CD4-positive, alpha-beta T cell treated with Interleukin-1 beta for 1 hour (primary cell): ENCODE results near the gene VPS16.
"Not testable (repeated sequence)": the region's sequence is repeated elsewhere in the genome, so short reads cannot be mapped to it uniquely, and the experiment has no call there.

Experiments used
- DNase-seq, 2 donors: peaks; one replicate each; pipeline ENCODE4 v3.0.0-alpha.2; 2020 to 2022

VPS16 gene

DNA sequence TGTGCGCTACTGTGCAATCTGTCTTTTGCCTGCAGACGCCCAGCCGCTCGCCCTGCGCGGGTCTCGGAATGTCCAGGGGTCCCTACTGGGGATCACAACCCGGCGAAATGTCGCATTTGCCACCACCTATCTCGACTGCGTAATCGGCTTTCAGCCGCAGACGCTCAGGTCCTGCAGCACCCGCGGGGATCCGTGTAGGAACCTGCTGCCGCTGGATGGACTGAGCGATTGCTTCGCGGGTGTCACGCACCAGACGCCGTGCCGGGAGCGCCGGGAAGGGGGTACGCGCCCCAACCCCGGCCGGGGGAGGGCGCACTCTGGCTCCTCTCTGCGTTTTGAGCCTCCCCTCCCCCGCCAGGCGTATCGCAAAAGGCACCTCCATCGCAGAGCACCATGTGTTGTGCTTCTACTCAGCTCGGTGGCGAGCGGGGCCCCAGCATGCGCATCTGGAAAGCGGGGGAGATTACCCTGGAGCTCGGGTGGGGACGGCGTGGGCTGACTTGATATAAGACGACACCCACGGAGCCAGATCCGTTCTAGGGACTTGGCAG is 32.0 kb downstream of the VPS16 start:
- peak; percentile 73 for DNase-seq

GRCh38 chr20:2873010-2873746 is 32.6 kb downstream of the VPS16 start, which contains the start of gene PTPRA:
PTPRA (plus strand) TSS chr20:2873481; CDS start chr20:2964278, 90,797 bp downstream.
- DNase-seq = peak; percentile 90 to 93

DNA sequence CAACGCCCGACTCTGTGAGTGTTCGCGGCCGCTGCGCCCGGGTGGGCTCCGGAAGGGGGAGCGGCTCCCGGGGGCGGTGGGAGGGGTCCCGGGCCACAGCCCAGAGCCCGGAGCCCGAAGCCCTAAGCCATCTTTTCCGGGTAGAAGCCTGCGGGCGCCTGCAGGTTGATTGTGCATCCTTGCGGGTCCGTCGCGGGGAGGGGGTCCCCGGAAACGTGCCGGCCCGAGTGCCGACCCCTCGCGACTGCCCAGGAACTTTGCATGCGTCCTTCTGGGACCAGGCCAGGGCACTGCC is 33.1 kb downstream of the VPS16 start:
- DNase-seq = peak in 1 of 2 donors; percentile 68

DNA sequence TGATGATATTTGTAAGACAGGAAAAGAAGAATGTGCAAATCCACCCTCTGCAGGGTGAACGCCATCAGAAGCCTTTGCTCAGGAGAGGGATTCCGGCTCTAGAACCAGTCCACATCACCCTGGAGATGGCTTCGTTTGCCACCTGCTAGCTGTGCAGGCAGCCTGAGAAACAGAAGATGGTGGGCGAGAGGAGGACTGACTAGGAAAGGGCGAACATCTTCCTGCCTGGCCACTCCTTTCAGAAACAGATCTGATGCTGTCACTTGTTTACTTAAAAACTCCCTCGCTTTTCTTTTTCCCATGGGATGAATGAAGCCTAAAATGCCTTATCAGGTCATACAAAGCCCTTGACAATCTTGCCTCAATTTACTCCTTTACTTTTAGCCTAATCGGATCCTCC is 33.9 kb downstream of the VPS16 start:
- no peak for DNase-seq

GRCh38 chr20:2875690-2876203 is 35.2 kb downstream of the VPS16 start:
- DNase-seq = no peak

DNA sequence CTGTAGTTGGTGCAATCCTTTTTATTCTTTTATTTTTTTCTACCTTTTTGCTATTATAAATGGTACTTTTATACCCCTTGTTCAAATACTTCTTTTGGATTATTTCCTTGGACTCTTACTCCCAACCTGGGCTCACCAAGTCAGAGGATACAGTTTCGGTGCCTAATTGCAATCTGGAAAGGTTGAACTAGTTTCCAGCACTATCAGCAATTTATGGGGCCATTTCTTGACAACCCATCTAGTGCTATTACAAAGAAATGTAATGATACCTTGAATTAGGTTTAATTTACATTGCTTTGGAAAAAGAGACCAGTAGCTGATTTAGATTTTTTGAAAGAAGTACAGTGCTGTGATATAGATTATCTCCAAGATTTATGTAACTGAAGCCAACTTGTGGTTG is 38.0 kb downstream of the VPS16 start:
- no peak for DNase-seq

DNA sequence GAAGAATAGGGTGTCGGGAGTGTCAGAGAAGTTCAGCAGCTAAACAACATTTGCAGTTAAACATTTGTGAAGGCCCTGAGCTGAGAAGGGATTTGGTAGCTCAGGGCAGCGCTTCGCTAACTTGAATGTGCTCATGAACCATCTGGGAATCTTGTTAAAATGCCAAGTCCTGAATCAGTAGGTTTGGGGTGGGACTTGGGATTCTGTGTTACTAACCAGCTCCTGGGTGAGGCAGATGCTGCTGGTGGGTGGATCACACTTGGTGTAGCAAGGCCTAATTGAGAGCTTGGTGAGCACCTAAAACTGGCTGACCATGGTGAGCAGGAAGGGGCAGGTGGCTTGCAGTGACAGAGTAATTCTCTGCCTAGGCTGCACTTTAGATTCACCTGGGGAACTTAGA is 38.6 kb downstream of the VPS16 start:
- DNase-seq = no peak

GRCh38 chr20:2880650-2881049 is 40.1 kb downstream of the VPS16 start:
- DNase-seq = no peak

GRCh38 chr20:2883726-2884637 is 43.4 kb downstream of the VPS16 start:
- DNase-seq = no peak

GRCh38 chr20:2887715-2888114 is 47.2 kb downstream of the VPS16 start:
- no peak for DNase-seq

GRCh38 chr20:2888224-2888955 is 47.8 kb downstream of the VPS16 start:
- DNase-seq = no peak

DNA sequence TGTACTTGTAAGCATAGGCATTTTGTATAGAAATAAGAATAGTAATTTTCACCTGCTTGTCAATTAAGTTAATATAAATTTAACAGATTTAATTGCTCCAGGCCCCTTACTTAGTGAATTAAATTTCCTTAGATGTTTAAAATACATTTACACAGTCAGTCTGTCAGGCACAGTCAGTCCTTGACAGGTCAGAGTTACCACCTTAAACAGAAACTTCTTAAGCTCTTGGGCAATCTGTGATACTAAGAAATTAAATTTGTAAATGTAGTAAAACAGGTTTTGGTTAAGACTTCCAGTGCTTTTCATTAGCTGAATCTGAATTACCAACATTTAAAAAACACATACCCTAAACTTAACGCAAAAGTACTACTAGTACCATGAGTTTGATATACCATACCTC is 48.7 kb downstream of the VPS16 start:
- DNase-seq = no peak

GRCh38 chr20:2889797-2890196 is 49.3 kb downstream of the VPS16 start:
- no peak for DNase-seq

GRCh38 chr20:2890742-2891141 is 50.2 kb downstream of the VPS16 start:
- no peak for DNase-seq

DNA sequence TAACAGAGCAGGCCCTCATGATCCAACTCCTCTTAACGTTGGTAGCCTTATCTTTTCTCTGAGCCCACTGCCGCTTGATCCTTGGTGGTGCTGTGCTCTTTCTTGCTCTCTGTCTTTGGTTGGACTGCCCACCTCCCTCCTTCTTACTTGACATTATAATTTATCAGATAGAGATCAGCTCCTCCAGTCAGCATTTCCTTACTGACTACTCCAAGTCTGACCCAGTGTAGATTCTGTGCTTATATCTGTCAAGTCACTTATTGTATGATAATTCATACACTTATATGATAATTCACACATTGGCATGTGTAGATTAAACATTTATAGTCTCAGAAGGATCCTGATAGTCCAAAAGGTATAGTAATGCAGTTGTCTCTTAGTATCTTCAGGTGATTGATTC is 50.8 kb downstream of the VPS16 start:
- no peak for DNase-seq

DNA sequence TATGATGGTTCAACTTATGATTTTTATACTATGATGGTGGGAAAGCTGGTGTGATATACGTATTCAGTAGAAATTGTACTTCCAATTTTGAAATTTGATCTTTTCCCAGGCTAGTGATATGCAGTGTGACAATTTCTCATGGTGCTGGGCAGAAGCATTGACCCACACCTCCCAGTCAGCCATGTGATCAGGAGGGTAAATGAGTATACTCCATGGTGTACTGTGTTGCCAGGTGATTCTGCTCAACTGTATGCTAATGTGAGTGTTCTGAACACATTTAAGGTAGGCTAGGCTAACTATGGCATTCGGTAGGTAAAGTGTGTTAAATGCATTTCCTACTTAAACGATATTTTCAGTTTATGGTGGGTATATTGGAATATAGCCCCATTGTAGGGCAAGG is 51.8 kb downstream of the VPS16 start:
- no peak for DNase-seq

GRCh38 chr20:2894221-2894620 is 53.7 kb downstream of the VPS16 start:
- no peak for DNase-seq

DNA sequence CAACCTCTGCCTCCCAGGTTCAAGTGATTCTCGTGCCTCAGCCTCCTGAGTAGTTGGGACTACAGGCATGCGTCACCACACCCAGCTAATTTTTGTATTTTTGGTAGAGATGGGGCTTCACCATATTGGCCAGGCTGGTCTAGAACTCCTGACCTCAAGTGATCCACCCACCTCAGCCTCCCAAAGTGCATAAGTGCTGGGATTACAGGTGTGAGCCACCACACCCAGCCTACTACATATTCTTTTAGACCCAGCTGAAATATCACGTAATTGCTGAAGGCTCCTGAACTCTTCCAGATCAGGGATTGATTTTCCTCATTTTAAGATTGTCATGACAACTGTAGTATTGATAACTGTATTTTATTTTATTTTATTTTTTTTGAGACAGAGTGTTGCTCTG is 54.6 kb downstream of the VPS16 start:
- DNase-seq = not testable (repeated sequence)

DNA sequence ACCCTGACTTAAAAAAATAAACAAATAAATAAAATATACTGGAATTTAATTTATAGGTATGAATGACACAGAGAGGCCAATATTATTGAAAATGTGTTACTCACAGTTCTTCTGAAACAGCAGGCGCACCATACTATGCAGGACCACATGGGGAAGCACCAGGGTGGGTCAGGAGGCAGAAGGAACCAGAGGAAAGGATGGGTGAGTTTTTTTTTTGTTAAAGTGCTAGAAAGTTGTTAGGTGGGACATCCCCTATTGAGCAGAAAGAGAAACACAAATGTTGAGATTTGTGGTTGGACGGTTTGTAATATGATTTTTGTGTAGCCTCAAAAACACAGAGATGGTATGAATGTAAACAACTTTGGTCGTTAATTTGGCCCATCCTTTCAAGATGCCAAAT is 58.7 kb downstream of the VPS16 start:
- DNase-seq = no peak

DNA sequence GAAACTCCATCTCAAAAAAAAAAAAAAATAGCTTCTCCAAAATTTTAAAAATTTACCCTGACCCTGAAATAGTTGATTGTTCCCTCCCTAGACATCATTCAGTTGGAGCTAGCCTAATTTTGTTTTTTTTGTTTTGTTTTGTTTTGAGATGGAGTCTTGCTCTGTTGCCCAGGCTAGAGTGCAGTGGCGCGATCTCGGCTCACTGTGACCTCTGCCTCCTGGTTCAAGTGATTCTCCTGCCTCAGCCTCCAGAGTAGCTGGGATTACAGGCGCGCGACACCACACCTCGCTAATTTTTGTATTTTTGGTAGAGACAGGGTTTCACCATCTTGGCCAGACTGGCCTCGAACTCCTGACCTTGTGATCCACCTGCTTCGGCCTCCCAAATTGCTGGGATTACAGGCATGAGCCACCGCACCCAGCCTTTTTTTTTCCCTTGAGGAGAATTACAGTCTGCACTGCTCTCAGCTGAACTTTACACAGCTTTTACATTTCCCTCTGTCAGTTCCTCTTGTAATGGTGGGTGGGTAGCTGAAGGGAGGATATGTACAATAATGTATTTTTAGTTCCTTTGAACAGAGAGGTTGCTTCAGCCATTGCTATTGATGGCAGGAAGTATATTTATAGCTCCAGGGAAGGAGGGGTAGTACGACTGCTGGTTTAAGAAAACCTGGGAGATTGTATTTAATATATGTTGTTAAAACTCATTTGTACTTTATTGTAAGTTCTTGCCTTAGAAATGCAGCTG is 60.5 kb downstream of the VPS16 start:
- DNase-seq = no peak

DNA sequence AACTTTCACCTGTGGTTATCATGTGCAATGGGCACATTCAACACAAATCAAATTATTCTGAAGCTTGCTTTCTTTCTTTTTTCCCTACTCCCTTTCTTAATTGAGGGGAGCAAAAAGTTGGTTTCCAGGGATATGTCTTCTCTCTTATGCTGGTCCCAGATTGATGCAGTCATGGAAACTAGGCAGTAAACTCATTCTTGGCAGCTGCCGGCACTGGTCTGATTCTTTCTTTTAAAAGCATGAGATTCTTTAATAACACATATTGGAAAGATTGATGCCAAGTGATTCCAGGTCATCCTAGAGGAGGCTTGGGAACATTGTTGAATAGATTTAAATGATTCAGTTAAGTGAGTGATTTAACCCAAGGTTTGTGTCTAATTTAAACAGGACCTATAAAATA is 61.7 kb downstream of the VPS16 start:
- no peak for DNase-seq

GRCh38 chr20:2902818-2903217 is 62.3 kb downstream of the VPS16 start:
- DNase-seq = no peak
